Liver (tissue), 10 donors: ENCODE measurements around the gene ZNF17. TPM values are rescaled to one million over a fixed set of nuclear protein-coding genes. Genes with fewer than 3 reads are reported as not detected.

Source experiments
- DNase-seq: peaks from one replicate; pipeline ENCODE4 v3.0.0-alpha.2; 2017; ENCODE audit warnings: low spot score
- H3K27ac ChIP-seq, 2 donors: one replicate each; pipeline ENCODE4 v1.7.0; 2013; ENCODE audit warnings: inconsistent platforms in 2 of 2, low read length in 2 of 2, control low read depth in 1 of 2, low read depth in 1 of 2, mild to moderate bottlenecking in 1 of 2
- H3K27me3 ChIP-seq, 4 donors: one replicate each; pipeline versions ENCODE4 v1.6.1 to v1.7.0; 2013; ENCODE audit warnings: low read length in 3 of 4, inconsistent platforms in 1 of 4, mild to moderate bottlenecking in 1 of 4, moderate library complexity in 1 of 4; ENCODE audit not compliant: control insufficient read depth in 4 of 4, insufficient read depth in 4 of 4
- H3K36me3 ChIP-seq, 4 donors: one replicate each; pipeline versions ENCODE4 v1.6.1 to v1.7.0; 2013; ENCODE audit warnings: low read length in 3 of 4, mild to moderate bottlenecking in 3 of 4, low read depth in 1 of 4, moderate library complexity in 1 of 4; ENCODE audit not compliant: control insufficient read depth in 4 of 4, insufficient read depth in 3 of 4
- H3K4me1 ChIP-seq, 4 donors: one replicate each; pipeline versions ENCODE4 v1.6.1 to v1.7.0; 2013; ENCODE audit warnings: low read length in 3 of 4, mild to moderate bottlenecking in 3 of 4, moderate library complexity in 1 of 4; ENCODE audit not compliant: control insufficient read depth in 4 of 4, insufficient read depth in 4 of 4
- H3K4me3 ChIP-seq, 3 donors: one replicate each; pipeline versions ENCODE4 v1.6.1 to v1.7.0; 2013; ENCODE audit warnings: low read length in 3 of 3, control low read depth in 1 of 3, low read depth in 1 of 3, mild to moderate bottlenecking in 1 of 3
- H3K9ac ChIP-seq, 2 donors: one replicate each; pipeline ENCODE4 v1.7.0; 2013; ENCODE audit warnings: low read length in 2 of 2, mild to moderate bottlenecking in 2 of 2, moderate library complexity in 2 of 2, control low read depth in 1 of 2, low read depth in 1 of 2
- H3K9me3 ChIP-seq, 4 donors: one replicate each; pipeline versions ENCODE4 v1.6.1 to v1.7.0; 2013; ENCODE audit warnings: low read length in 3 of 4; ENCODE audit not compliant: control insufficient read depth in 4 of 4
- ATF3 ChIP-seq: IDR thresholded peaks from 2 replicates; pipeline ENCODE4 v1.6.1; 2016; ENCODE audit warnings: antibody characterized with exemption
- CTCF ChIP-seq: fragments of 150-350 bp; IDR thresholded peaks from 2 replicates; pipeline ENCODE4 v1.5.1; 2017; ENCODE audit warnings: improper control_type of control experiment, low read depth, low read length; ENCODE audit not compliant: missing input control
- FOXA1 ChIP-seq: IDR thresholded peaks from 2 replicates; pipeline ENCODE4 v1.6.1; 2016; ENCODE audit warnings: antibody characterized with exemption
- FOXA2 ChIP-seq: IDR thresholded peaks from 2 replicates; pipeline ENCODE4 v1.6.1; 2016; ENCODE audit warnings: antibody characterized with exemption
- HNF4G ChIP-seq: IDR thresholded peaks from 2 replicates; pipeline ENCODE4 v1.6.1; 2016; ENCODE audit warnings: antibody characterized with exemption
- NR2F2 ChIP-seq: IDR thresholded peaks from 2 replicates; pipeline ENCODE4 v1.6.1; 2016; ENCODE audit warnings: antibody characterized with exemption
- RAD21 ChIP-seq, 2 donors: IDR thresholded peaks; 2 replicates each; pipeline ENCODE4 v1.6.1; 2016; ENCODE audit warnings: antibody characterized with exemption in 2 of 2, mild to moderate bottlenecking in 2 of 2
- SP1 ChIP-seq: IDR thresholded peaks from 2 replicates; pipeline ENCODE4 v1.6.1; 2018; ENCODE audit warnings: antibody characterized with exemption, mild to moderate bottlenecking
- TAF1 ChIP-seq: conservative IDR thresholded peaks from 2 replicates; pipeline ENCODE4 v1.6.1; 2016; ENCODE audit warnings: antibody characterized with exemption, mild to moderate bottlenecking
- WGBS: extraction: QIAGEN DNeasy Blood & Tissue Kit; methylation state at CpG from one replicate; pipeline ENCODE4 v1.1.7; 2013; 5-methylcytosine and 5-hydroxymethylcytosine counted together
- polyA plus RNA-seq, 2 donors: library from polyadenylated mRNA; stranded (reverse) in 1 of 2; unstranded in 1 of 2; fragments of 200-250 nt in 1 of 2; fragments of >200 nt in 1 of 2; fragmentation: Nextera tagmentation in 1 of 2; extraction: Ambion mirVana in 1 of 2; gene quantifications; one replicate each; pipeline versions ENCODE4 v1.2.1 to v1.2.3, GENCODE V29; 2013 to 2015
- small RNA-seq: library from RNA; depleted of rRNA; stranded (forward); fragments of <200 nt; gene quantifications from one replicate; pipeline ENCODE3, GENCODE V24; 2014
- total RNA-seq, 2 donors: library from RNA; depleted of rRNA; stranded (reverse); fragments of >200 nt; gene quantifications; one replicate each; pipeline ENCODE4 v1.2.3, GENCODE V29; 2014
- TF ChIP-seq, protein P1 (sequence below): IDR thresholded peaks from 2 replicates; pipeline ENCODE4 v1.6.1; 2016; ENCODE audit warnings: antibody characterized with exemption
- donor health status: healthy.
- donor health status: healthy.
- donor health status: healthy.
- donor health status: healthy.
- donor health status: healthy.

The ZNF17 gene
- total and polyA plus RNA-seq, 4 donors = 1.2 to 8.2 (median 4.5) TPM

- Histone ChIP-seq H3K9me3 (peaks cover 16 to 54% (median 29%) of the 10 kb centered on the region in 4 donors), H3K9ac (no peak overlapping the region), H3K36me3 (peaks cover 0 to 23% (median 3%) of the 10 kb centered on the region in 4 donors), H3K27ac (no peak overlapping the region), H3K27me3 (no peaks in the 10 kb centered on the region), H3K4me1 (no peaks in the 10 kb centered on the region), H3K4me3 (peak overlapping the region in 2 of 3 donors; percentile 14 to 43)
- no peak for DNase-seq
- TF ChIP-seq CTCF = no peak
- no peak for TF ChIP-seq ATF3
- no peak for TF ChIP-seq HNF4G
- TF ChIP-seq TAF1 = no peak
- TF ChIP-seq SP1 = no peak
- TF ChIP-seq FOXA1 = no peak
- TF ChIP-seq, protein P1, sequence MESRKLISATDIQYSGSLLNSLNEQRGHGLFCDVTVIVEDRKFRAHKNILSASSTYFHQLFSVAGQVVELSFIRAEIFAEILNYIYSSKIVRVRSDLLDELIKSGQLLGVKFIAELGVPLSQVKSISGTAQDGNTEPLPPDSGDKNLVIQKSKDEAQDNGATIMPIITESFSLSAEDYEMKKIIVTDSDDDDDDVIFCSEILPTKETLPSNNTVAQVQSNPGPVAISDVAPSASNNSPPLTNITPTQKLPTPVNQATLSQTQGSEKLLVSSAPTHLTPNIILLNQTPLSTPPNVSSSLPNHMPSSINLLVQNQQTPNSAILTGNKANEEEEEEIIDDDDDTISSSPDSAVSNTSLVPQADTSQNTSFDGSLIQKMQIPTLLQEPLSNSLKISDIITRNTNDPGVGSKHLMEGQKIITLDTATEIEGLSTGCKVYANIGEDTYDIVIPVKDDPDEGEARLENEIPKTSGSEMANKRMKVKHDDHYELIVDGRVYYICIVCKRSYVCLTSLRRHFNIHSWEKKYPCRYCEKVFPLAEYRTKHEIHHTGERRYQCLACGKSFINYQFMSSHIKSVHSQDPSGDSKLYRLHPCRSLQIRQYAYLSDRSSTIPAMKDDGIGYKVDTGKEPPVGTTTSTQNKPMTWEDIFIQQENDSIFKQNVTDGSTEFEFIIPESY = no peak
- TF ChIP-seq NR2F2 = no peak
- WGBS = 96% methylated on average over 3 of the region's 3 CpGs
These were observed 41.3 kb downstream of the ZNF17 start for GRCh38 chr19:57452307-57452706.

GRCh38 chr19:57465680-57466381 is 54.9 kb downstream of the ZNF17 start:
- no peaks in the 10 kb centered on the region for H3K4me1 ChIP-seq
- H3K27ac ChIP-seq = no peak overlapping the region
- H3K9ac ChIP-seq = no peak overlapping the region
- DNase-seq = no peak
- H3K36me3 ChIP-seq = peaks cover 0 to 26% (median 14%) of the 10 kb centered on the region in 4 donors
- peak overlapping the region in 2 of 3 donors; percentile 30 to 78 for H3K4me3 ChIP-seq
- peaks cover 26 to 66% (median 35%) of the 10 kb centered on the region in 4 donors for H3K9me3 ChIP-seq
- no peaks in the 10 kb centered on the region for H3K27me3 ChIP-seq
- 77% methylated on average over 5 of the region's 5 CpGs for WGBS
- peak; percentile 6 for TF ChIP-seq CTCF
- TF ChIP-seq SP1 = no peak
- TF ChIP-seq RAD21 (IDR thresholded peaks at IDR 0.05) = peak in 1 of 2 donors; percentile 39

GRCh38 chr19:57466489-57466888 is 55.5 kb downstream of the ZNF17 start:
- TF ChIP-seq FOXA2 (no peak), FOXA1 (no peak), RAD21 (IDR thresholded peaks at IDR 0.05) (no peak)
- DNase-seq = no peak
- H3K27me3 ChIP-seq = no peaks in the 10 kb centered on the region
- H3K9me3 ChIP-seq = peaks cover 28 to 69% (median 40%) of the 10 kb centered on the region in 4 donors
- peak overlapping the region in 2 of 3 donors; percentile 30 to 78 for H3K4me3 ChIP-seq
- H3K4me1 ChIP-seq = no peaks in the 10 kb centered on the region
- no peak overlapping the region for H3K27ac ChIP-seq
- H3K36me3 ChIP-seq = peaks cover 0 to 27% (median 15%) of the 10 kb centered on the region in 4 donors
- WGBS = 97% methylated on average over 5 of the region's 5 CpGs
- H3K9ac ChIP-seq = no peak overlapping the region

Small RNA genes lying within 50 kb of the gene (small RNA-seq; reads per million reads assigned to genes)
- gene VN1R107P = not detected

Other genes with a start within 250 kb of the ZNF17 start
- gene DUXA, start 243.7 kb upstream of the ZNF17 start, total RNA-seq = not detected
- not detected for gene DUXA, start 243.7 kb upstream of the ZNF17 start, polyA plus RNA-seq
- gene ZNF264, start 219.7 kb upstream of the ZNF17 start, total RNA-seq = 10 to 100 TPM; 11.3 to 22.6 TPM
- gene ZNF264, start 219.7 kb upstream of the ZNF17 start, polyA plus RNA-seq = 1 to 10 TPM; 2.5 to 4.6 TPM
- under 1 TPM; 0.42 to 0.65 TPM for gene AURKC, start 180.1 kb upstream of the ZNF17 start, total RNA-seq
- gene AURKC, start 180.1 kb upstream of the ZNF17 start, polyA plus RNA-seq = 1 to 10 TPM in 1 of 2 donors, under 1 TPM in 1; 0.55 to 1.0 TPM
- 10 to 100 TPM; 13.4 to 13.9 TPM for gene ZNF805, start 170.5 kb upstream of the ZNF17 start, total RNA-seq
- gene ZNF805, start 170.5 kb upstream of the ZNF17 start, polyA plus RNA-seq = under 1 TPM; 0.75 to 0.86 TPM
- gene ZNF460, start 130.7 kb upstream of the ZNF17 start, total RNA-seq = 10 to 100 TPM; 36.4 to 54.4 TPM
- gene ZNF460, start 130.7 kb upstream of the ZNF17 start, polyA plus RNA-seq = 1 to 10 TPM in 1 of 2 donors, under 1 TPM in 1; 0.24 to 2.3 TPM
- 1 to 10 TPM; 3.8 to 8.4 TPM for gene ZNF543, start 90.7 kb upstream of the ZNF17 start, total RNA-seq
- gene ZNF543, start 90.7 kb upstream of the ZNF17 start, polyA plus RNA-seq = under 1 TPM; 0.38 to 0.58 TPM
- 1 to 10 TPM; 3.2 to 5.6 TPM for gene ZNF304, start 59.9 kb upstream of the ZNF17 start, total RNA-seq
- gene ZNF304, start 59.9 kb upstream of the ZNF17 start, polyA plus RNA-seq = 1 to 10 TPM in 1 of 2 donors, under 1 TPM in 1; 0.90 to 1.3 TPM
- gene TRAPPC2B, start 47.6 kb upstream of the ZNF17 start, total RNA-seq = 1 to 10 TPM; 2.8 to 6.1 TPM
- gene TRAPPC2B, start 47.6 kb upstream of the ZNF17 start, polyA plus RNA-seq = 1 to 10 TPM; 3.1 to 4.2 TPM
- gene ZNF547, start 47.6 kb upstream of the ZNF17 start, total RNA-seq = 1 to 10 TPM; 1.7 to 1.8 TPM
- under 1 TPM; 0.22 to 0.33 TPM for gene ZNF547, start 47.6 kb upstream of the ZNF17 start, polyA plus RNA-seq
- gene ZNF548, start 21.3 kb upstream of the ZNF17 start, total RNA-seq = 10 to 100 TPM in 1 of 2 donors, 1 to 10 TPM in 1; 7.3 to 13.9 TPM
- 1 to 10 TPM; 1.8 to 3.4 TPM for gene ZNF548, start 21.3 kb upstream of the ZNF17 start, polyA plus RNA-seq
- gene ZNF749, start 24.2 kb downstream of the ZNF17 start, total RNA-seq = 10 to 100 TPM in 1 of 2 donors, 1 to 10 TPM in 1; 5.9 to 11.6 TPM
- gene ZNF749, start 24.2 kb downstream of the ZNF17 start, polyA plus RNA-seq = 1 to 10 TPM in 1 of 2 donors, under 1 TPM in 1; 0.83 to 5.4 TPM
- gene VN1R1, start 46.0 kb downstream of the ZNF17 start, total RNA-seq = under 1 TPM; 0.42 to 0.98 TPM
- gene VN1R1, start 46.0 kb downstream of the ZNF17 start, polyA plus RNA-seq = under 1 TPM; 0.14 to 0.19 TPM
- gene ZNF772, start 66.4 kb downstream of the ZNF17 start, total RNA-seq = 10 to 100 TPM in 1 of 2 donors, 1 to 10 TPM in 1; 5.4 to 11.1 TPM
- 1 to 10 TPM in 1 of 2 donors, under 1 TPM in 1; 0.81 to 1.6 TPM for gene ZNF772, start 66.4 kb downstream of the ZNF17 start, polyA plus RNA-seq
- 10 to 100 TPM in 1 of 2 donors, 1 to 10 TPM in 1; 4.2 to 12.4 TPM for gene ZNF419, start 76.6 kb downstream of the ZNF17 start, total RNA-seq
- gene ZNF419, start 76.6 kb downstream of the ZNF17 start, polyA plus RNA-seq = 1 to 10 TPM; 1.9 to 3.2 TPM
- gene ZNF773, start 88.8 kb downstream of the ZNF17 start, total RNA-seq = 1 to 10 TPM; 7.3 to 7.4 TPM
- 1 to 10 TPM; 1.4 to 1.7 TPM for gene ZNF773, start 88.8 kb downstream of the ZNF17 start, polyA plus RNA-seq
- 1 to 10 TPM; 2.3 to 4.5 TPM for gene ZNF549, start 116.2 kb downstream of the ZNF17 start, total RNA-seq
- under 1 TPM; 0.66 to 0.67 TPM for gene ZNF549, start 116.2 kb downstream of the ZNF17 start, polyA plus RNA-seq
- 1 to 10 TPM; 4.4 to 4.8 TPM for gene ZNF550, start 148.7 kb downstream of the ZNF17 start, total RNA-seq
- gene ZNF550, start 148.7 kb downstream of the ZNF17 start, polyA plus RNA-seq = 1 to 10 TPM in 1 of 2 donors, under 1 TPM in 1; 0.96 to 3.0 TPM
- 1 to 10 TPM; 1.5 to 2.9 TPM for gene ZNF416, start 167.8 kb downstream of the ZNF17 start, total RNA-seq
- under 1 TPM; 0.97 to 0.99 TPM for gene ZNF416, start 167.8 kb downstream of the ZNF17 start, polyA plus RNA-seq
- 1 to 10 TPM; 1.2 to 8.6 TPM for gene ZIK1, start 173.0 kb downstream of the ZNF17 start, total RNA-seq
- gene ZIK1, start 173.0 kb downstream of the ZNF17 start, polyA plus RNA-seq = under 1 TPM; 0.29 to 0.60 TPM
- 1 to 10 TPM; 1.4 to 7.1 TPM for gene ZNF530, start 188.7 kb downstream of the ZNF17 start, total RNA-seq
- 1 to 10 TPM in 1 of 2 donors, under 1 TPM in 1; 0.86 to 1.4 TPM for gene ZNF530, start 188.7 kb downstream of the ZNF17 start, polyA plus RNA-seq
- gene ZNF134, start 203.1 kb downstream of the ZNF17 start, total RNA-seq = 10 to 100 TPM in 1 of 2 donors, 1 to 10 TPM in 1; 6.9 to 12.1 TPM
- gene ZNF134, start 203.1 kb downstream of the ZNF17 start, polyA plus RNA-seq = 1 to 10 TPM; 1.5 to 4.0 TPM
- 1 to 10 TPM; 4.4 to 7.0 TPM for gene ZNF211, start 222.0 kb downstream of the ZNF17 start, total RNA-seq
- gene ZNF211, start 222.0 kb downstream of the ZNF17 start, polyA plus RNA-seq = 1 to 10 TPM; 2.0 to 2.3 TPM